SU-DHL-6 (cell line): ENCODE measurements around the gene SEC22A.

Experiments used
- H2AFZ ChIP-seq: fragments of 200-600 bp; sonication (generic); 2 replicates; pipeline ENCODE4 v1.6.1; 2014; ENCODE audit warnings: low read depth, mild to moderate bottlenecking, moderate library complexity, mixed read lengths, antibody characterized with exemption, low read length; ENCODE audit not compliant: severe bottlenecking
- H3F3A ChIP-seq: fragments of 200-600 bp; shearing (Covaris generic); 2 replicates; pipeline ENCODE4 v1.6.0; 2016; ENCODE audit warnings: antibody characterized with exemption, mild to moderate bottlenecking; ENCODE audit not compliant: insufficient read depth
- H3K27ac ChIP-seq: fragments of 200-600 bp; sonication (generic); 2 replicates; pipeline ENCODE4 v1.5.1; 2016; ENCODE audit warnings: low read depth, mild to moderate bottlenecking, low read length, moderate library complexity, mixed read lengths
- H3K27me3 ChIP-seq: fragments of 200-600 bp; sonication (generic), shearing (Covaris generic); 2 replicates; pipeline ENCODE4 v1.6.0; 2014; ENCODE audit warnings: mild to moderate bottlenecking, low read length
- H3K36me3 ChIP-seq: fragments of 200-600 bp; sonication (generic); 2 replicates; pipeline ENCODE4 v1.6.1; 2014; ENCODE audit warnings: mild to moderate bottlenecking, low read length, mixed read lengths
- H3K4me2 ChIP-seq: fragments of 300-600, 200-600 bp; shearing (Covaris generic), sonication (generic); 2 replicates; pipeline ENCODE4 v1.6.0; 2014; ENCODE audit warnings: low read length, low read depth, mild to moderate bottlenecking; ENCODE audit not compliant: poor library complexity, severe bottlenecking
- H3K4me3 ChIP-seq: fragments of 200-600 bp; sonication (generic); 2 replicates; pipeline ENCODE4 v1.5.1; 2014; ENCODE audit warnings: antibody characterized with exemption, low read length, mild to moderate bottlenecking, mixed read lengths; ENCODE audit not compliant: insufficient read depth, poor library complexity, severe bottlenecking
- H3K79me2 ChIP-seq: fragments of 200-600 bp; sonication (generic); 2 replicates; pipeline ENCODE4 v1.6.1; 2014; ENCODE audit warnings: mild to moderate bottlenecking, low read length, moderate library complexity; ENCODE audit not compliant: insufficient read depth
- H3K9ac ChIP-seq: fragments of 200-600 bp; sonication (generic); 2 replicates; pipeline ENCODE4 v1.7.0; 2014; ENCODE audit warnings: mild to moderate bottlenecking, low read length
- H3K9me2 ChIP-seq: fragments of 200-600 bp; sonication (generic); replicated peaks from 2 replicates; pipeline ENCODE4 v1.6.1; 2014; ENCODE audit warnings: low read length; ENCODE audit not compliant: insufficient read depth
- H3K9me3 ChIP-seq: fragments of 200-600 bp; sonication (generic); 2 replicates; pipeline ENCODE4 v1.6.1; 2014; ENCODE audit warnings: low read length, mixed read lengths; ENCODE audit not compliant: insufficient read depth
- H4K20me1 ChIP-seq: fragments of 200-600 bp; sonication (generic); 2 replicates; pipeline ENCODE4 v1.6.1; 2014; ENCODE audit warnings: low read depth, mild to moderate bottlenecking, antibody characterized with exemption, low read length, moderate library complexity, mixed read lengths
- EZH2phosphoT487 ChIP-seq: fragments of 200-600 bp; sonication (generic), shearing (Covaris generic); conservative IDR thresholded peaks from 2 replicates; pipeline ENCODE4 v1.6.1; 2018; ENCODE audit warnings: mild to moderate bottlenecking, antibody characterized with exemption, low read length, moderate library complexity, mixed read lengths
- TF ChIP-seq, protein P1 (sequence below): fragments of 200-600 bp; sonication (generic); IDR thresholded peaks from one replicate; pipeline ENCODE4 v1.5.1; 2017; ENCODE audit warnings: antibody characterized with exemption, mild to moderate bottlenecking, low read length, moderate library complexity; ENCODE audit not compliant: insufficient read depth, poor library complexity, severe bottlenecking

The SEC22A gene

DNA sequence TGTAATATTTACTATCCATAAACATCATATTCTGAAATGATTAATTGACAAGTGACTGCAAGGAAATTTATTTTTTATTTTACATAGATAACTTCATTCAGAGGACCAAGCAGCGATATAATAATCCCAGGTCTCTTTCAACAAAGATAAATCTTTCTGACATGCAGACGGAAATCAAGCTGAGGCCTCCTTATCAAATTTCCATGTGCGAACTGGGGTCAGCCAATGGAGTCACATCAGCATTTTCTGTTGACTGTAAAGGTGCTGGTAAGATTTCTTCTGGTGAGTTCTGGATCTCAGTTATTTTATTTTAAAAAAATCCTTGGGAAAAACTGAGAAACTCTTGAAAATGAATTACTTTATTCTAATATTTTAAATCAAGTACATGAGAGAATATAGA, 23.3 kb downstream of the SEC22A start:
- Histone ChIP-seq H3K27ac (no peak overlapping the region), H3K9ac (no peak overlapping the region), H3K9me3 (peaks cover 14% of the 10 kb centered on the region; the same call in 1 of the 2 replicates), H2AFZ (no peak overlapping the region), H3K4me2 (no peak overlapping the region), H3F3A (no peaks in the 10 kb centered on the region), H3K27me3 (no peaks in the 10 kb centered on the region), H4K20me1 (no peaks in the 10 kb centered on the region), H3K9me2 (no peaks in the 10 kb centered on the region), H3K4me3 (no peak overlapping the region), H3K79me2 (peaks cover 11% of the 10 kb centered on the region; the same call in 1 of the 2 replicates), H3K36me3 (peaks cover 44% of the 10 kb centered on the region)
- TF ChIP-seq EZH2phosphoT487, result no peak
- TF ChIP-seq, protein P1, sequence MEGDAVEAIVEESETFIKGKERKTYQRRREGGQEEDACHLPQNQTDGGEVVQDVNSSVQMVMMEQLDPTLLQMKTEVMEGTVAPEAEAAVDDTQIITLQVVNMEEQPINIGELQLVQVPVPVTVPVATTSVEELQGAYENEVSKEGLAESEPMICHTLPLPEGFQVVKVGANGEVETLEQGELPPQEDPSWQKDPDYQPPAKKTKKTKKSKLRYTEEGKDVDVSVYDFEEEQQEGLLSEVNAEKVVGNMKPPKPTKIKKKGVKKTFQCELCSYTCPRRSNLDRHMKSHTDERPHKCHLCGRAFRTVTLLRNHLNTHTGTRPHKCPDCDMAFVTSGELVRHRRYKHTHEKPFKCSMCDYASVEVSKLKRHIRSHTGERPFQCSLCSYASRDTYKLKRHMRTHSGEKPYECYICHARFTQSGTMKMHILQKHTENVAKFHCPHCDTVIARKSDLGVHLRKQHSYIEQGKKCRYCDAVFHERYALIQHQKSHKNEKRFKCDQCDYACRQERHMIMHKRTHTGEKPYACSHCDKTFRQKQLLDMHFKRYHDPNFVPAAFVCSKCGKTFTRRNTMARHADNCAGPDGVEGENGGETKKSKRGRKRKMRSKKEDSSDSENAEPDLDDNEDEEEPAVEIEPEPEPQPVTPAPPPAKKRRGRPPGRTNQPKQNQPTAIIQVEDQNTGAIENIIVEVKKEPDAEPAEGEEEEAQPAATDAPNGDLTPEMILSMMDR, result no peak

DNA sequence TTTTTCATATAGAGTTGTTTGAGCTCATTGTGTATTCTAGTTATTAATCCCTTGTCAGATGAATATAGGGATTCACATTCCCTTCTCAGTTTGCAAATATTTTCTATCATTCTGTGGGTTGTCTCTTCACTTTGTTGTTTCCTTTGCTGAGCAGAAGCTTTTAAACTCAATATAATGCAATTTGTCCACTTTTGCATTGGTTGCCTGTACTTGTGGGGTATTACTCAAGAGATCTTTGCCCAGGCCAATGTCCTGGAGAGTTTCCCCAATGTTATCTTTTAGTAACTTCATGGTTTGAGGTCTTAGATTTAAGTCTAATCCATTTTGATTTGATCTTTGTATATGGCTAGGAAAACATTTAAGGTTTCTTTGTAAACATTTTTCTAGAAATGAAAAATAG, 24.8 kb downstream of the SEC22A start:
- Histone ChIP-seq H2AFZ (no peak overlapping the region), H3K4me3 (no peak overlapping the region), H3K9me3 (peaks cover 14% of the 10 kb centered on the region; the same call in 1 of the 2 replicates), H3K4me2 (no peak overlapping the region), H4K20me1 (no peaks in the 10 kb centered on the region), H3K27ac (no peak overlapping the region), H3K27me3 (no peaks in the 10 kb centered on the region), H3F3A (no peaks in the 10 kb centered on the region), H3K79me2 (peaks cover 10% of the 10 kb centered on the region; the same call in 1 of the 2 replicates), H3K9me2 (no peaks in the 10 kb centered on the region), H3K36me3 (peaks cover 50% of the 10 kb centered on the region), H3K9ac (no peak overlapping the region)
- TF ChIP-seq, protein P1, result no peak
- TF ChIP-seq EZH2phosphoT487, result no peak

DNA sequence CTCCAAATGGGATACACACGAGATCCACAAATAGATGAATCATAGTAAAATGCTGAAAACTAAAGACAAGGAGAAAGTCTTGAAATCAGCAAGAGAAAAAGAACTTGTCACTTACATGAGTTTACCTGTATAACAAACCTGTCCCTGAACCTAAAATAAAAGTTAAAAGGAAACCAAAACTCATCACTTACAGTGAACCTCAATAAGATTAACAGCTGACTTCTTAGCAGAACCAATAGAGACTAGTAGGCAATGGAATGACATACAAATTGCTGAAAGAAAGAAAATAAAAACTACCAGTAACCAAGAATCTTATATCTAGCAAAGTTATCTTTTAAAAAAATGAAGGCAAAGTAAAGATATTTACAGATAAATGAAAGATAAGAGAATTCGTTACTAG, 27.4 kb downstream of the SEC22A start:
- H3K9me2 ChIP-seq, result no peaks in the 10 kb centered on the region
- H3K27ac ChIP-seq, result no peak overlapping the region
- peaks cover 14% of the 10 kb centered on the region; the same call in 1 of the 2 replicates for H3K9me3 ChIP-seq
- no peaks in the 10 kb centered on the region for H3K27me3 ChIP-seq
- H3K4me2 ChIP-seq, result no peak overlapping the region
- H3K9ac ChIP-seq, result no peak overlapping the region
- peaks cover 47% of the 10 kb centered on the region for H3K36me3 ChIP-seq
- TF ChIP-seq EZH2phosphoT487, result no peak
- TF ChIP-seq, protein P1, result no peak
- H2AFZ ChIP-seq, result no peak overlapping the region
- no peaks in the 10 kb centered on the region for H4K20me1 ChIP-seq
- no peaks in the 10 kb centered on the region for H3K79me2 ChIP-seq
- H3K4me3 ChIP-seq, result no peak overlapping the region
- no peaks in the 10 kb centered on the region for H3F3A ChIP-seq
